Liver (tissue), 9 donors: ENCODE measurements around the gene POMT2. TPM values are rescaled to one million over a fixed set of nuclear protein-coding genes. Genes with fewer than 3 reads are reported as not detected.

Experiments used
- DNase-seq: peaks from one replicate; pipeline ENCODE4 v3.0.0-alpha.2; 2017; ENCODE audit warnings: low spot score
- H3K27ac ChIP-seq, 2 donors: one replicate each; pipeline ENCODE4 v1.7.0; 2013; ENCODE audit warnings: inconsistent platforms in 2 of 2, low read length in 2 of 2, control low read depth in 1 of 2, low read depth in 1 of 2, mild to moderate bottlenecking in 1 of 2
- H3K27me3 ChIP-seq, 4 donors: one replicate each; pipeline versions ENCODE4 v1.6.1 to v1.7.0; 2013; ENCODE audit warnings: low read length in 3 of 4, inconsistent platforms in 1 of 4, mild to moderate bottlenecking in 1 of 4, moderate library complexity in 1 of 4; ENCODE audit not compliant: control insufficient read depth in 4 of 4, insufficient read depth in 4 of 4
- H3K36me3 ChIP-seq, 4 donors: one replicate each; pipeline versions ENCODE4 v1.6.1 to v1.7.0; 2013; ENCODE audit warnings: low read length in 3 of 4, mild to moderate bottlenecking in 3 of 4, low read depth in 1 of 4, moderate library complexity in 1 of 4; ENCODE audit not compliant: control insufficient read depth in 4 of 4, insufficient read depth in 3 of 4
- H3K4me1 ChIP-seq, 4 donors: one replicate each; pipeline versions ENCODE4 v1.6.1 to v1.7.0; 2013; ENCODE audit warnings: low read length in 3 of 4, mild to moderate bottlenecking in 3 of 4, moderate library complexity in 1 of 4; ENCODE audit not compliant: control insufficient read depth in 4 of 4, insufficient read depth in 4 of 4
- H3K4me3 ChIP-seq, 3 donors: one replicate each; pipeline versions ENCODE4 v1.6.1 to v1.7.0; 2013; ENCODE audit warnings: low read length in 3 of 3, control low read depth in 1 of 3, low read depth in 1 of 3, mild to moderate bottlenecking in 1 of 3
- H3K9ac ChIP-seq, 2 donors: one replicate each; pipeline ENCODE4 v1.7.0; 2013; ENCODE audit warnings: low read length in 2 of 2, mild to moderate bottlenecking in 2 of 2, moderate library complexity in 2 of 2, control low read depth in 1 of 2, low read depth in 1 of 2
- H3K9me3 ChIP-seq, 4 donors: one replicate each; pipeline versions ENCODE4 v1.6.1 to v1.7.0; 2013; ENCODE audit warnings: low read length in 3 of 4; ENCODE audit not compliant: control insufficient read depth in 4 of 4
- FOXA1 ChIP-seq: IDR thresholded peaks from 2 replicates; pipeline ENCODE4 v1.6.1; 2016; ENCODE audit warnings: antibody characterized with exemption
- FOXA2 ChIP-seq: IDR thresholded peaks from 2 replicates; pipeline ENCODE4 v1.6.1; 2016; ENCODE audit warnings: antibody characterized with exemption
- GABPA ChIP-seq, 2 donors: IDR thresholded peaks in 1 of 2; conservative IDR thresholded peaks in 1 of 2; 2 replicates each; pipeline ENCODE4 v1.6.1; 2016; ENCODE audit warnings: antibody characterized with exemption in 2 of 2, mild to moderate bottlenecking in 1 of 2, moderate library complexity in 1 of 2
- HNF4G ChIP-seq: IDR thresholded peaks from 2 replicates; pipeline ENCODE4 v1.6.1; 2016; ENCODE audit warnings: antibody characterized with exemption
- MAX ChIP-seq: IDR thresholded peaks from 2 replicates; pipeline ENCODE4 v1.6.1; 2016; ENCODE audit warnings: antibody characterized with exemption
- RAD21 ChIP-seq, 2 donors: IDR thresholded peaks; 2 replicates each; pipeline ENCODE4 v1.6.1; 2016; ENCODE audit warnings: antibody characterized with exemption in 2 of 2, mild to moderate bottlenecking in 2 of 2
- RXRA ChIP-seq, 2 donors: IDR thresholded peaks; 2 replicates each; pipeline ENCODE4 v1.6.1; 2017 to 2018; ENCODE audit warnings: antibody characterized with exemption in 2 of 2, mild to moderate bottlenecking in 1 of 2
- SP1 ChIP-seq: IDR thresholded peaks from 2 replicates; pipeline ENCODE4 v1.6.1; 2018; ENCODE audit warnings: antibody characterized with exemption, mild to moderate bottlenecking
- ZBTB33 ChIP-seq: IDR thresholded peaks from 2 replicates; pipeline ENCODE4 v1.6.1; 2016; ENCODE audit warnings: antibody characterized with exemption
- WGBS: extraction: QIAGEN DNeasy Blood & Tissue Kit; methylation state at CpG from one replicate; pipeline ENCODE4 v1.1.7; 2013; 5-methylcytosine and 5-hydroxymethylcytosine counted together
- polyA plus RNA-seq, 2 donors: library from polyadenylated mRNA; stranded (reverse) in 1 of 2; unstranded in 1 of 2; fragments of 200-250 nt in 1 of 2; fragments of >200 nt in 1 of 2; fragmentation: Nextera tagmentation in 1 of 2; extraction: Ambion mirVana in 1 of 2; gene quantifications; one replicate each; pipeline versions ENCODE4 v1.2.1 to v1.2.3, GENCODE V29; 2013 to 2015
- total RNA-seq, 2 donors: library from RNA; depleted of rRNA; stranded (reverse); fragments of >200 nt; gene quantifications; one replicate each; pipeline ENCODE4 v1.2.3, GENCODE V29; 2014
- TF ChIP-seq, protein P1 (sequence below): fragments of 150-350 bp; IDR thresholded peaks from 2 replicates; pipeline ENCODE4 v1.5.1; 2017; ENCODE audit warnings: improper control_type of control experiment, low read depth, low read length; ENCODE audit not compliant: missing input control
- donor health status: healthy.
- donor health status: healthy.
- donor health status: healthy.
- donor health status: healthy.
- donor health status: healthy.

POMT2 gene
- total and polyA plus RNA-seq, 4 donors, result 4.8 to 13.1 (median 5.3) TPM

DNA sequence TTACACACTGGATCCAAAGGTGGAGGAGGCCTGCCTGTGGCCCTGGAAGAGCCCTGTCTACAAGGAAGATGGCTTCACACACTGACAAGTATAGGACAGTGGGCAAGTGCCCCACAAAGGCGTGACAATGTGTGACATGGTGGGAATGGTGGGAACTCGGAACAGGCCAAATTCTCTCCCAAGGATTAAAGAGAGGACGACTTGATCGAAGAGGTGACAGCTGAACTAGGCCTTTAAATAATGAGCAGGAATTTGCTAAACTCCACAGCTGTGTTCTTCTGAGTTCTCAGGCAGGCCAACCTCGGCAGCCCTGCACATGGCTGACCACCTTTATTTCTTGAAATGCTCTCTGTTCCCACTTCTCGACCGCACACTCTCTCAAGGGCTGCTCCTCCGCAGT, 23.8 kb downstream of the POMT2 start:
- TF ChIP-seq FOXA2 (no peak), RAD21 (IDR thresholded peaks at IDR 0.05) (no peak), ZBTB33 (no peak), HNF4G (no peak), MAX (no peak), GABPA (IDR thresholded peaks at IDR 0.05 in 1 of 2, conservative IDR thresholded peaks at IDR 0.05 in 1 of 2) (no peak), RXRA (IDR thresholded peaks at IDR 0.05) (no peak)
- no peak overlapping the region for H3K27ac ChIP-seq
- H3K9ac ChIP-seq, result no peak overlapping the region
- DNase-seq, result no peak
- peaks cover 0 to 6% (median 0%) of the 10 kb centered on the region in 4 donors for H3K4me1 ChIP-seq
- H3K36me3 ChIP-seq, result peaks cover 5 to 23% (median 8%) of the 10 kb centered on the region in 4 donors
- H3K9me3 ChIP-seq, result no peaks in the 10 kb centered on the region
- no peaks in the 10 kb centered on the region for H3K27me3 ChIP-seq
- no peak overlapping the region for H3K4me3 ChIP-seq
- 96% methylated on average over 8 of the region's 8 CpGs for whole genome bisulfite sequencing

DNA sequence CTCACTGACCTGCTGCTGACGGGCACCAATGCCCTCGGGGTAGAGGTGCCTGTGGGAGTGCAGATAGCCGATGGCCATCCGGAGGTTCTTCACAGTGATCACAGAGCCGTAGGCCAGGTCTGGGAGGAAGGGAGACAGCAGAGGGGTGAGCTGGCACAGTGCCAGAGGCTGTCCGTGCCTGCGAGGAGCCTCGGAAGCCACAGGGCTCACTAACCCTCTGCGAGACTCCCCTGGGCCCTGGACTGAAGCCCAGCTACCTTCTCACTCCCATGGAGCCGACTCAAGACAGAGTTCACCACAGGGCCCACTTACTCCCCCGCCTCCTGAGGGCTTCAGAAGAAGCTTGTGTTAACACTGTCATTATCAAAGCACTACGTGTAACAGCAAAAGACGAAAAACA, 24.5 kb downstream of the POMT2 start:
- Histone ChIP-seq H3K4me3 (no peak overlapping the region), H3K27ac (no peak overlapping the region), H3K4me1 (peaks cover 0 to 2% (median 0%) of the 10 kb centered on the region in 4 donors), H3K9ac (no peak overlapping the region), H3K27me3 (no peaks in the 10 kb centered on the region), H3K9me3 (no peaks in the 10 kb centered on the region), H3K36me3 (peaks cover 5 to 23% (median 8%) of the 10 kb centered on the region in 4 donors)
- no peak for DNase-seq
- 92% methylated on average over 13 of the region's 13 CpGs for WGBS
- TF ChIP-seq GABPA (IDR thresholded peaks at IDR 0.05 in 1 of 2, conservative IDR thresholded peaks at IDR 0.05 in 1 of 2), result no peak
- TF ChIP-seq RAD21 (IDR thresholded peaks at IDR 0.05), result no peak
- TF ChIP-seq FOXA2, result no peak
- TF ChIP-seq RXRA (IDR thresholded peaks at IDR 0.05), result no peak
- TF ChIP-seq HNF4G, result no peak
- TF ChIP-seq MAX, result no peak

- no peaks in the 10 kb centered on the region for H3K9me3 ChIP-seq
- H3K4me1 ChIP-seq, result no peaks in the 10 kb centered on the region
- no peaks in the 10 kb centered on the region for H3K27me3 ChIP-seq
- no peak overlapping the region for H3K4me3 ChIP-seq
- DNase-seq, result no peak
- no peak overlapping the region for H3K9ac ChIP-seq
- TF ChIP-seq SP1 (no peak), FOXA1 (no peak)
- TF ChIP-seq, protein P1, sequence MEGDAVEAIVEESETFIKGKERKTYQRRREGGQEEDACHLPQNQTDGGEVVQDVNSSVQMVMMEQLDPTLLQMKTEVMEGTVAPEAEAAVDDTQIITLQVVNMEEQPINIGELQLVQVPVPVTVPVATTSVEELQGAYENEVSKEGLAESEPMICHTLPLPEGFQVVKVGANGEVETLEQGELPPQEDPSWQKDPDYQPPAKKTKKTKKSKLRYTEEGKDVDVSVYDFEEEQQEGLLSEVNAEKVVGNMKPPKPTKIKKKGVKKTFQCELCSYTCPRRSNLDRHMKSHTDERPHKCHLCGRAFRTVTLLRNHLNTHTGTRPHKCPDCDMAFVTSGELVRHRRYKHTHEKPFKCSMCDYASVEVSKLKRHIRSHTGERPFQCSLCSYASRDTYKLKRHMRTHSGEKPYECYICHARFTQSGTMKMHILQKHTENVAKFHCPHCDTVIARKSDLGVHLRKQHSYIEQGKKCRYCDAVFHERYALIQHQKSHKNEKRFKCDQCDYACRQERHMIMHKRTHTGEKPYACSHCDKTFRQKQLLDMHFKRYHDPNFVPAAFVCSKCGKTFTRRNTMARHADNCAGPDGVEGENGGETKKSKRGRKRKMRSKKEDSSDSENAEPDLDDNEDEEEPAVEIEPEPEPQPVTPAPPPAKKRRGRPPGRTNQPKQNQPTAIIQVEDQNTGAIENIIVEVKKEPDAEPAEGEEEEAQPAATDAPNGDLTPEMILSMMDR, result no peak
- 93% methylated on average over 4 of the region's 4 CpGs for WGBS
- H3K27ac ChIP-seq, result no peak overlapping the region
- peaks cover 5 to 25% (median 17%) of the 10 kb centered on the region in 4 donors for H3K36me3 ChIP-seq
Observed at GRCh38 chr14:77290705-77291104, 30.0 kb downstream of the POMT2 start.
